ENCODE measurements around the gene HSPA6.
A peak's percentile ranks its signal among the peaks of the same experiment; 100 is the strongest.
"Not testable (repeated sequence)": the region's sequence is repeated elsewhere in the genome, so short reads cannot be mapped to it uniquely, and the experiment has no call there.

The HSPA6 gene

DNA sequence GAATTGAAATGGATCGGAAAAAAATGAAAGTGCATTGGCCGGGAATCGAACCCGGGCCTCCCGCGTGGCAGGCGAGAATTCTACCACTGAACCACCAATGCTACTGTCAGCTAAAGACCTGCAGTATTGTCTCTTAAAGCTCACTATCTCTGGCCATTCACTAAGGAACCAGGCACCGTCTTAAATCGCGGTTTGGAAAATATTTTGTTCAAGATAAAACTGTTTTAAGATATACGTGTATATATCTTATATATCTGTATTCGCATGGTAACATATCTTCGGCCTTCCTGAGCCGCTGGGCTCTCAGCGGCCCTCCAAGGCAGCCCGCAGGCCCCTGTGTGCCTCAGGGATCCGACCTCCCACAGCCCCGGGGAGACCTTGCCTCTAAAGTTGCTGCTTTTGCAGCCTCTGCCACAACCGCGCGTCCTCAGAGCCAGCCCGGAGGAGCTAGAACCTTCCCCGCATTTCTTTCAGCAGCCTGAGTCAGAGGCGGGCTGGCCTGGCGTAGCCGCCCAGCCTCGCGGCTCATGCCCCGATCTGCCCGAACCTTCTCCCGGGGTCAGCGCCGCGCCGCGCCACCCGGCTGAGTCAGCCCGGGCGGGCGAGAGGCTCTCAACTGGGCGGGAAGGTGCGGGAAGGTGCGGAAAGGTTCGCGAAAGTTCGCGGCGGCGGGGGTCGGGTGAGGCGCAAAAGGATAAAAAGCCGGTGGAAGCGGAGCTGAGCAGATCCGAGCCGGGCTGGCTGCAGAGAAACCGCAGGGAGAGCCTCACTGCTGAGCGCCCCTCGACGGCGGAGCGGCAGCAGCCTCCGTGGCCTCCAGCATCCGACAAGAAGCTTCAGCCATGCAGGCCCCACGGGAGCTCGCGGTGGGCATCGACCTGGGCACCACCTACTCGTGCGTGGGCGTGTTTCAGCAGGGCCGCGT, at the start of gene HSPA6:
TSS of gene HSPA6 (plus strand) at position 724 of the 925 bp plus-strand sequence. CDS start at position 843, 119 bp downstream.
- H3K27me3 ChIP-seq, H3K4me1 ChIP-seq, H3K36me3 ChIP-seq, H3K9me3 ChIP-seq: not testable (repeated sequence)
- intact Hi-C loops (cut with DNase I; ENCODE audit: low total_unique reads): loop anchor here (10.0 kb wide), 1 partner anchor 91 kb away; no protein-coding TSS in a partner anchor
- Histone ChIP-seq H3K4me3 (peak within 1 kb of the TSS; percentile 80 to 82), H3K27ac (peak within 1 kb of the TSS; percentile 78 to 82)
- DNase-seq: peak; percentile 49 to 76

DNA sequence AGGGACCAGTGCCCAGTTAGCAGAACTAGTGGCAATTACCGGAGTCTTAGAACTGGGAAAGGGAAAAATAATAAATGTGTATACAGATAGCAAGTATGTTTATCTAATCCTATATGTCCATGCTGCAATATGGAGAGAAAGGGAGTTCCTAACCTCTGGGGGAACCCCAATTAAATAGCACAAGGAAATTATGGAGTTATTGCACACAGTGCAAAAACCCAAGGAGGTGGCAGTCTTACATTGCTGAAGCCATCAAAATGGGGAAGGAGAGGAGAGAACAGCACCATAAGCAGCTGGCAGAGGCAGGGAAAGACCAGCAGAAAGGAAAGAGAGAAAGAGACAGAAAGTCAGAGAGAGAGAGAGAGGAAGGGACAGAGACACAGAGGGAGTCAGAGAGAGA, 46.6 kb upstream of the HSPA6 start:
- H3K9me3 ChIP-seq; H3K4me3 ChIP-seq; H3K27ac ChIP-seq; intact Hi-C loops (cut with DNase I; ENCODE audit: low total_unique reads); H3K4me1 ChIP-seq; DNase-seq; H3K36me3 ChIP-seq: not testable (repeated sequence)
- H3K27me3 ChIP-seq: peaks cover 0 to 69% of the 10 kb centered on the region in 2 donors

DNA sequence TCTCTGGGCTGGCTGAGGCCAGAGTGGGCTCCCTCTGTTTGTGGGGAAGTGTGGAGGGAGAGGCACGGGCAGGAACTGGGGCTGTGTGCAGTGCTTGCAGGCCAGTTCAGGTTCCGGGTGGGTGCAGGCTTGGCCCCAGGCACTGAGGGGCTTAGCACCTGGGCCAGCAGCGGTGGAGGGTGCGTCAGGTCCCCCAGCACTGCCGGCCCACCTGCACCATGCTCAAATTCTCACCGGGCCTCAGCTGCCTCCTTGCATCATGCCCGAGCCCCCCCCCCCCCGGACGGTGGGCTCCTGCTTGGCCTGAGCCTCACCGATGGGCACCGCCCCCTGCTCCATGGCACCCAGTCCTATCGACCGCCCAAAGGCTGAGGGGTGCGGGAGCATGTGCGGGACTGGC, 45.4 kb upstream of the HSPA6 start:
- H3K36me3 ChIP-seq: no peaks in the 10 kb centered on the region
- H3K27ac ChIP-seq: no peak overlapping the region
- TF ChIP-seq, protein P1, sequence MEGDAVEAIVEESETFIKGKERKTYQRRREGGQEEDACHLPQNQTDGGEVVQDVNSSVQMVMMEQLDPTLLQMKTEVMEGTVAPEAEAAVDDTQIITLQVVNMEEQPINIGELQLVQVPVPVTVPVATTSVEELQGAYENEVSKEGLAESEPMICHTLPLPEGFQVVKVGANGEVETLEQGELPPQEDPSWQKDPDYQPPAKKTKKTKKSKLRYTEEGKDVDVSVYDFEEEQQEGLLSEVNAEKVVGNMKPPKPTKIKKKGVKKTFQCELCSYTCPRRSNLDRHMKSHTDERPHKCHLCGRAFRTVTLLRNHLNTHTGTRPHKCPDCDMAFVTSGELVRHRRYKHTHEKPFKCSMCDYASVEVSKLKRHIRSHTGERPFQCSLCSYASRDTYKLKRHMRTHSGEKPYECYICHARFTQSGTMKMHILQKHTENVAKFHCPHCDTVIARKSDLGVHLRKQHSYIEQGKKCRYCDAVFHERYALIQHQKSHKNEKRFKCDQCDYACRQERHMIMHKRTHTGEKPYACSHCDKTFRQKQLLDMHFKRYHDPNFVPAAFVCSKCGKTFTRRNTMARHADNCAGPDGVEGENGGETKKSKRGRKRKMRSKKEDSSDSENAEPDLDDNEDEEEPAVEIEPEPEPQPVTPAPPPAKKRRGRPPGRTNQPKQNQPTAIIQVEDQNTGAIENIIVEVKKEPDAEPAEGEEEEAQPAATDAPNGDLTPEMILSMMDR (IDR thresholded peaks at IDR 0.05): no peak
- no peaks in the 10 kb centered on the region for H3K9me3 ChIP-seq
- H3K4me3 ChIP-seq: no peak overlapping the region
- intact Hi-C loops (cut with DNase I; ENCODE audit: low total_unique reads): no loop called here
- peaks cover 0 to 63% of the 10 kb centered on the region in 2 donors for H3K27me3 ChIP-seq
- no peaks in the 10 kb centered on the region for H3K4me1 ChIP-seq
- no peak for DNase-seq

GRCh38 chr1:161480381-161481035, 43.8 kb upstream of the HSPA6 start:
- H3K4me3 ChIP-seq: no peak overlapping the region
- DNase-seq: no peak
- no peaks in the 10 kb centered on the region for H3K9me3 ChIP-seq
- TF ChIP-seq, protein P1 (IDR thresholded peaks at IDR 0.05): no peak
- no peaks in the 10 kb centered on the region for H3K4me1 ChIP-seq
- H3K27ac ChIP-seq: no peak overlapping the region
- H3K36me3 ChIP-seq: no peaks in the 10 kb centered on the region
- intact Hi-C loops (cut with DNase I; ENCODE audit: low total_unique reads): loop anchor here (10.0 kb wide), 1 partner anchor 264 kb away; the partner anchor contains the start of gene DUSP12
- H3K27me3 ChIP-seq: peaks cover 0 to 57% of the 10 kb centered on the region in 2 donors

- no peaks in the 10 kb centered on the region for H3K4me1 ChIP-seq
- H3K36me3 ChIP-seq: no peaks in the 10 kb centered on the region
- no peaks in the 10 kb centered on the region for H3K9me3 ChIP-seq
- peaks cover 0 to 52% of the 10 kb centered on the region in 2 donors for H3K27me3 ChIP-seq
- TF ChIP-seq, protein P1 (IDR thresholded peaks at IDR 0.05): no peak
- no peak overlapping the region for H3K27ac ChIP-seq
- no peak for DNase-seq
- intact Hi-C loops (cut with DNase I; ENCODE audit: low total_unique reads): loop anchor here (10.0 kb wide), 1 partner anchor 263 kb away; the partner anchor contains the start of gene DUSP12
- no peak overlapping the region for H3K4me3 ChIP-seq
Observed at GRCh38 chr1:161481624-161482392, 42.5 kb upstream of the HSPA6 start.

DNA sequence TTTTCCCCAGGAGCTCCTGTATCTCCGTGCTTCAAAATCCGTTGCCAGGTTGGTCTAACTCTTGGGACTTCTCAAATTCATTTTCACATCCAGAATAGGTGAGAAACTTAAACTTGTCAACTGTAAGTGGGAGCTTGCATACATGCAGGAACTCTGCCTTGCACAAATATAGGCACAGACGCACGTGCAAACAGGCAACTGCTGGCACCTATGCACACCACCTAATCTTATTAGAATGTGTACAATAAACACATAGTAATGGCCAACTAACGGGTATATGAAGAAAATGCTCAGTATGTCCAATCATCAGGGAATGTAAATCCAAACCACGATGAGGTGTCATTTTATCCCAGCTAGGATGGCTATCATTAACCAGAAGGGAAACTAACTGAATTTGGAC, 41.7 kb upstream of the HSPA6 start:
- no peaks in the 10 kb centered on the region for H3K9me3 ChIP-seq
- H3K27ac ChIP-seq: no peak overlapping the region
- DNase-seq: no peak
- intact Hi-C loops (cut with DNase I; ENCODE audit: low total_unique reads): loop anchor here (10.0 kb wide), 1 partner anchor 262 kb away; the partner anchor contains the start of gene DUSP12
- H3K36me3 ChIP-seq: no peaks in the 10 kb centered on the region
- peaks cover 0 to 4% (median 3%) of the 10 kb centered on the region in 4 donors for H3K4me1 ChIP-seq
- H3K4me3 ChIP-seq: no peak overlapping the region
- peaks cover 0 to 52% of the 10 kb centered on the region in 2 donors for H3K27me3 ChIP-seq
- TF ChIP-seq, protein P1 (IDR thresholded peaks at IDR 0.05): no peak
